ACC112 (cell line): ENCODE results near the gene MPV17L.
A peak's percentile ranks its signal among the peaks of the same experiment; 100 is the strongest.
"Not testable (repeated sequence)": the region's sequence is repeated elsewhere in the genome, so short reads cannot be mapped to it uniquely, and the experiment has no call there.

ENCODE experiments used
- H2AFZ ChIP-seq: fragments of 200-600 bp; sonication (generic); one replicate; pipeline ENCODE4 v1.6.0; 2017; ENCODE audit warnings: antibody characterized with exemption, low read length; ENCODE audit not compliant: unreplicated experiment
- H3K27ac ChIP-seq: fragments of 200-600 bp; sonication (generic); 2 replicates; pipeline ENCODE4 v1.5.1; 2014; ENCODE audit warnings: low read depth, mild to moderate bottlenecking, antibody characterized with exemption, low read length, moderate library complexity
- H3K27me3 ChIP-seq: fragments of 200-600 bp; sonication (generic); 2 replicates; pipeline ENCODE4 v1.6.1; 2014; ENCODE audit warnings: mild to moderate bottlenecking, antibody characterized with exemption, low read length, moderate library complexity, mixed read lengths; ENCODE audit not compliant: insufficient read depth
- H3K36me3 ChIP-seq: fragments of 200-600 bp; sonication (generic); 2 replicates; pipeline ENCODE4 v1.6.1; 2016; ENCODE audit warnings: mild to moderate bottlenecking, antibody characterized with exemption, low read length, moderate library complexity, mixed read lengths; ENCODE audit not compliant: insufficient read depth
- H3K4me1 ChIP-seq: fragments of 200-600 bp; sonication (generic); one replicate; pipeline ENCODE4 v1.6.1; 2016; ENCODE audit warnings: low read length, mixed read lengths; ENCODE audit not compliant: insufficient read depth, unreplicated experiment, control insufficient read depth
- H3K4me3 ChIP-seq: fragments of 200-600 bp; sonication (generic); 2 replicates; pipeline ENCODE4 v1.5.1; 2014; ENCODE audit warnings: mild to moderate bottlenecking, low read depth, low read length
- H3K79me2 ChIP-seq: fragments of 200-600 bp; sonication (generic); one replicate; pipeline ENCODE4 v1.6.0; 2016; ENCODE audit warnings: low read length; ENCODE audit not compliant: control insufficient read depth, unreplicated experiment, insufficient read depth

The MPV17L gene

GRCh38 chr16:15395631-15396508 is at the start of gene MPV17L:
TSS of gene MPV17L (plus strand) at chr16:15395754. CDS start at chr16:15395898, 144 bp downstream.
- not testable (repeated sequence) for H3K79me2 ChIP-seq, H3K27ac ChIP-seq, H3K36me3 ChIP-seq, H3K4me1 ChIP-seq, H3K27me3 ChIP-seq
- Histone ChIP-seq H2AFZ (peak within 1 kb of the TSS; percentile 85), H3K4me3 (peak within 1 kb of the TSS; percentile 77)

- not testable (repeated sequence) for H3K4me3 ChIP-seq, H3K36me3 ChIP-seq, H2AFZ ChIP-seq, H3K79me2 ChIP-seq, H3K27me3 ChIP-seq, H3K4me1 ChIP-seq, H3K27ac ChIP-seq
These were observed 46.8 kb upstream of the MPV17L start for GRCh38 chr16:15348721-15349120.

GRCh38 chr16:15351251-15351650 is 44.3 kb upstream of the MPV17L start:
- H3K27ac ChIP-seq, H3K4me3 ChIP-seq, H3K27me3 ChIP-seq, H2AFZ ChIP-seq, H3K36me3 ChIP-seq, H3K4me1 ChIP-seq, H3K79me2 ChIP-seq: not testable (repeated sequence)

GRCh38 chr16:15351745-15352144 is 43.8 kb upstream of the MPV17L start:
- H3K27me3 ChIP-seq, H3K4me3 ChIP-seq, H3K79me2 ChIP-seq, H3K27ac ChIP-seq, H3K4me1 ChIP-seq, H2AFZ ChIP-seq, H3K36me3 ChIP-seq: not testable (repeated sequence)

- not testable (repeated sequence) for H3K27ac ChIP-seq, H3K36me3 ChIP-seq, H3K4me1 ChIP-seq, H3K79me2 ChIP-seq, H3K27me3 ChIP-seq, H3K4me3 ChIP-seq, H2AFZ ChIP-seq
These were observed 42.7 kb upstream of the MPV17L start for GRCh38 chr16:15352852-15353251.

GRCh38 chr16:15354846-15355245 is 40.7 kb upstream of the MPV17L start:
- not testable (repeated sequence) for H3K79me2 ChIP-seq, H3K36me3 ChIP-seq, H3K27me3 ChIP-seq, H3K4me1 ChIP-seq, H3K4me3 ChIP-seq, H2AFZ ChIP-seq, H3K27ac ChIP-seq

- H3K27me3 ChIP-seq, H3K36me3 ChIP-seq, H3K79me2 ChIP-seq: not testable (repeated sequence)
These were observed 38.1 kb upstream of the MPV17L start for GRCh38 chr16:15357495-15357894.

GRCh38 chr16:15378194-15378593 is 17.4 kb upstream of the MPV17L start, which contains the start of gene NPIPA5:
TSS of gene NPIPA5 (minus strand) at chr16:15378294. CDS start at chr16:15378294, 0 bp downstream.
- H3K27ac ChIP-seq, H3K27me3 ChIP-seq, H2AFZ ChIP-seq, H3K4me3 ChIP-seq, H3K36me3 ChIP-seq, H3K79me2 ChIP-seq, H3K4me1 ChIP-seq: not testable (repeated sequence)

More at GRCh38 chr16:15357495-15357894, 38.1 kb upstream of the MPV17L start:
- not testable (repeated sequence) for H3K4me3 ChIP-seq, H2AFZ ChIP-seq, H3K27ac ChIP-seq, H3K4me1 ChIP-seq

GRCh38 chr16:15382810-15383209 is 12.7 kb upstream of the MPV17L start:
- H3K36me3 ChIP-seq, H3K79me2 ChIP-seq, H3K4me3 ChIP-seq, H2AFZ ChIP-seq, H3K4me1 ChIP-seq, H3K27me3 ChIP-seq: not testable (repeated sequence)
- peak overlapping the region; percentile 65 for H3K27ac ChIP-seq

- H3K36me3 ChIP-seq, H3K79me2 ChIP-seq, H2AFZ ChIP-seq, H3K27me3 ChIP-seq, H3K27ac ChIP-seq, H3K4me1 ChIP-seq, H3K4me3 ChIP-seq: not testable (repeated sequence)
These were observed 7.5 kb upstream of the MPV17L start for GRCh38 chr16:15388060-15388459.

- H3K27me3 ChIP-seq, H3K4me1 ChIP-seq, H3K4me3 ChIP-seq, H2AFZ ChIP-seq, H3K27ac ChIP-seq, H3K79me2 ChIP-seq, H3K36me3 ChIP-seq: not testable (repeated sequence)
These were observed 5.6 kb upstream of the MPV17L start for GRCh38 chr16:15389916-15390315.
